Neural cell (in vitro differentiated cells): Measurements from ENCODE around the gene GIPC3.

Source experiments
- CTCF ChIP-seq: fragments of 450-650 bp; IDR thresholded peaks from 2 replicates; pipeline ENCODE4 v1.5.1; 2014; ENCODE audit warnings: antibody characterized with exemption, mild to moderate bottlenecking, moderate library complexity; ENCODE audit not compliant: poor library complexity, severe bottlenecking
- EP300 ChIP-seq: fragments of 450-650 bp; conservative IDR thresholded peaks from 2 replicates; pipeline ENCODE4 v1.6.1; 2014; ENCODE audit warnings: antibody characterized with exemption, mild to moderate bottlenecking, moderate library complexity; ENCODE audit not compliant: poor library complexity, severe bottlenecking
- EZH2 ChIP-seq: fragments of 200-600, 300-800 bp; shearing (Covaris generic), sonication (generic); IDR thresholded peaks from 2 replicates; pipeline ENCODE4 v1.6.1; 2014; ENCODE audit warnings: antibody characterized with exemption, low read length, borderline replicate concordance, mild to moderate bottlenecking; ENCODE audit not compliant: insufficient read depth, poor library complexity, severe bottlenecking
- MXI1 ChIP-seq: fragments of 450-650 bp; conservative IDR thresholded peaks from 2 replicates; pipeline ENCODE4 v1.6.1; 2014; ENCODE audit warnings: antibody characterized with exemption, mild to moderate bottlenecking; ENCODE audit not compliant: poor library complexity, severe bottlenecking
- POLR2AphosphoS5 ChIP-seq: IDR thresholded peaks from 2 replicates; pipeline ENCODE4 v1.6.1; 2012
- RAD21 ChIP-seq: fragments of 450-650 bp; conservative IDR thresholded peaks from 2 replicates; pipeline ENCODE4 v1.6.1; 2014; ENCODE audit warnings: antibody characterized with exemption, mild to moderate bottlenecking, moderate library complexity
- REST ChIP-seq: IDR thresholded peaks from 2 replicates; pipeline ENCODE4 v1.6.1; 2012; ENCODE audit warnings: borderline replicate concordance
- TAF1 ChIP-seq: IDR thresholded peaks from 2 replicates; pipeline ENCODE4 v1.6.1; 2012; ENCODE audit warnings: low read depth

DNA sequence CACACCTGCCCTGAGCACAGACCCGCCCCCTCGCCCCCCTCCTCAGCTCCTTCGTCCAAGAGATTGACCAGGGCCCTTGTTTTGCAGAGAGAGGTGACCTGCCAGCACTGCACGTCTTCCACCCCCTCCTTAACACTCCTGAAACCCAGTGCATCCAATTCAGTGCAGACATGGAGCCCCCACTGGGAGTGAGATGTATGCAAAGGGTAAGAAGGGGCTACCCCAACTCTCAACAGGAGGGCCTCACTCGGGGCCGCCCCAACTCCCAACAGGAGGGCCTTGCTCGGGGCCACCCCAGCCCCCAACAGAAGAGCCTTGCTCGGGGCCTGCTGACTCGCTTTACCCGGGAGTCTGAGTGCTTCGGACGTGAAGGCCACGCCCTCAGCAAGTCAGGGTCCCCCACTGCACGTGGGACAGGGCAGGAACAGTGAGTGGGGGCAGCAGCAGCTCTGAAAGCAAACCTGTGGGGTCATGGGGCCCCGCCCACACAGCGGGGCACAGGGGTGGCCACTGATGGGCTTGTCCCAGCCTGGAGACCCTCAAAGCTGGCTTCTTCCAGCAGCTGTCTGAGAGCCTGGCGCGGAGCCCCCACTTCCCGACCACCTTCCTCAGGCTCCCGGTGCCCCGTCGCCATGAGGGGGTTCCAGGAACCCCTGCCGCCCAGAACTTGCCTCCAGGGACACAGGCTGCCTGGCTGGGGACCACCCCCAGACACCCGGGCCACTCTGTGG lies 35.7 kb downstream of the GIPC3 start:
- no peak for TF ChIP-seq CTCF
- no peak for TF ChIP-seq EP300
- no peak for TF ChIP-seq EZH2
- TF ChIP-seq TAF1 = no peak
- no peak for TF ChIP-seq MXI1
- TF ChIP-seq REST = no peak
- TF ChIP-seq RAD21 = no peak
- no peak for TF ChIP-seq POLR2AphosphoS5
